HG02571 (cell line): Measurements from ENCODE around the gene GRN.
"Not testable (repeated sequence)": the region's sequence is repeated elsewhere in the genome, so short reads cannot be mapped to it uniquely, and the experiment has no call there.

Source experiments
- ATAC-seq: cut with Tn5 transposase; IDR thresholded peaks from one replicate; pipeline ENCODE4 v1.9.1; 2021; ENCODE audit warnings: mild to moderate bottlenecking, moderate library complexity; ENCODE audit not compliant: unreplicated experiment

GRN gene

DNA sequence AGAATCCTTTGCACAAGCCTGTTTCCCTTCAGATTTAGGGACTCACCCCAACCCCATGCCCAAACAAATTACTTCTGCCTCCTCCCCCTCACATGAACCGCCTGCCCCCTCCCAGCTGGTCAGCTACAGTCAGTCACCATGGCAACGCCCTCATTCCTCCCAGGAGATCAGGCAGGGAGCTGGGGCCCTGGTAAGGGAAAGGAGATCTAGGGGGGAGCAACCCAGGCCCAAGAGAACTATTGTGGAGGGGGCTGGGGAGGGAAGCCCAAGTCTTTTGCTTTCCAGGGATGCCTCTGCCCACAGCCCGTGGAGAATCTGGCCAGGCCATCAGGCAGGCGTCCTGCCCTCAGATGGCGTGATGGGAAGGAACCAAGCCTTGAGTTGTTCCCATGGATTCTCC lies 15.7 kb downstream of the GRN start:
- no peak for ATAC-seq

DNA sequence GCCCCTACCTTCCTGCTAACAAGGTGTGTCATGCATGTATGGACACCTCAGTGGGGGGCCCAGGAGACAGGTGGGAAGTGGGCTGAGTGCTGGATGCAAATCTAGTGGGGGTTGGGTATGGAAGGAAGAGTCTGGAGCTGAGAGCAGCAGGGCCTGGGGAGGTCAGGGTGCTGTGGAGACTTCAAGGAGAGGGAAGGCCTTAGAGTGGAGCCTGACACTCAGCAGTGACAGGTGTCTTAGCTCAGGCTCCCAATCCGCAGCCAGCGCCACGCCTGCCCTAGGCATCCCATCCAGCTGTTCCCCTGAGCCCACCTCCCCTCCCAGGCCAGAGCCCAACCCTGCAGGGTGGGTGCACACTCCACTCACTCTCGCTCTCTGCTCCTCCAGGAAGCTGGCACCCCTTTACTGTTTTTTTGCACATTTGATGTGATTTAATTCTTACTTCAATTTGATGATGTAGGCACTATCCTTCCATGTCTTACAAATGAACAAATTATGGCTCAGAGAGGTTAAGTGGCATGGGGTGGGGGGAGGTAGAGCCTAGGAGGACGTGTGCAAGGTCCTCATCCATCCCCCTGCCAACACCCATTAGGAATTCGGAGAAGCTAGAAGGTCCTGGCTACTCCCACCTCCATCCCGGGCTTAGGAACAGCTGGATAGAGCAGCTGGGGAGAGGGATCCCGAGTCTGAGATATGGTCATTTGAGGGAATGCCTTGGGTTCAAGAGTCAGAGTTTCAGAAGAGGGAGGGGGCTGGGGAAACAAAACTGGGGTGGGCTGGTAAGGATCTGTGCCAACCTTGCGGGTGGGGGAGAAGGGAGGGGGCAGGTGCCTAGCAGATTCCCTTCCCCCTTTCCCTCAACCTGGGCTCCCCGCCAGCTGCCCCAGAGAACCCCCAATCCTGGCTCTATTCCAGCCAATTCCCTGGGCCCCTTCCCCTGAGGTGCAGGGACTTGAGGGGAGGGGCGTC lies 16.5 kb downstream of the GRN start:
- ATAC-seq: no peak

DNA sequence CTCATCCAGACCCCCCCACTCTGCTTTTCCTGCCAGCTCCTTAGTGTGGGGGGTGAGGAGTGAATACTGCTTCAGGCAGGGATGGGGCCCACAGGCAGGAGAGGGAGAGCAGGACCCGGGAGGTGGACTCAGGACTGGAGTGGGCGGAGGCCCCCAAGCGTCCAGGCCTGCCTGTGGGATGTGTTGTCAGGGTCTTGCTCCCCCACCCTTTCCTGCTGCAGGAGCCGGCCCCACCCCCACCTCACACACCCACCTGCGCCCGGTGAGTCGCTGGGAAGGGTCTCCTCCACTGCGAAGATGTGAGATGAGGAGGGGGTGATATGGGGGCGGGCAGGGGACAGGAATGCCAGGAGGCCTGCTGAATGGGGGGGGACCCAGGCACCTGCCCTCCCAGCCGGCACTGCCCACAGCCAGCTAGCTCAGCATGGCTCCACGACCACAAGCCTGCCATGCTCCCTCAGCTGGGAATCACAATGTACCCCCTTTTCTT lies 17.4 kb downstream of the GRN start:
- no peak for ATAC-seq

DNA sequence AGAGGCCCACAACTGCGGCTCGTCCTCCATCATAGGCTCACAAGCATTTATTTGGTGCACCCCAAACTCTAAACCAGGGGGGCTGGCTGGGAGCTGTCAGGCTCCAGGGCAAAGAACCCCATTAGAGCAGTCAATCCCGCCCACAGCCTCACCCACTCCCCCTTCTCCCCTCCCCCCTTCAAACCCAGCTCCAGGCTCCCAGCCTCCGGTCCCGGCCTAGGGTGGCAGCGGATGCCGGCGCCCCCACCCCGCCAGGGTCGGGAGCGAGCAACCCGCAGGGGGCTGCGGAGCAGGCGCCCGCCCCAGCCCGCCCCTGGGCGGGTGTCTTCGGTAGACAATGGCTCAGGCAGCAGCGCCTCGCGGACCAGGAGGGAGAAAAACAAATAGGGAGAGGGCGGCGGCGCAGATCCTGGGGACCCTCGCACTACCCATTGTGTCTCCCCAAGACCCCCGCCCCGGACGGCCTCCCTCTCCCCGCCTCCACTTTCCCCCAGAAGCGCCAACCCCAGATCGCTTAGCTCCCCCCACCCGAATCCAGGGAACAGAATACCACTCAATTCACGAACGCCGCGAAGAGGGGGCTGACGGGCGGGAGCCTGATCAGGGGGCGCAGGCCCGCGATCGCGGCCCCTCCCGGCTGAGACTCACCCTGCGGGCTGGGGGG lies 18.0 kb downstream of the GRN start:
- ATAC-seq: no peak

DNA sequence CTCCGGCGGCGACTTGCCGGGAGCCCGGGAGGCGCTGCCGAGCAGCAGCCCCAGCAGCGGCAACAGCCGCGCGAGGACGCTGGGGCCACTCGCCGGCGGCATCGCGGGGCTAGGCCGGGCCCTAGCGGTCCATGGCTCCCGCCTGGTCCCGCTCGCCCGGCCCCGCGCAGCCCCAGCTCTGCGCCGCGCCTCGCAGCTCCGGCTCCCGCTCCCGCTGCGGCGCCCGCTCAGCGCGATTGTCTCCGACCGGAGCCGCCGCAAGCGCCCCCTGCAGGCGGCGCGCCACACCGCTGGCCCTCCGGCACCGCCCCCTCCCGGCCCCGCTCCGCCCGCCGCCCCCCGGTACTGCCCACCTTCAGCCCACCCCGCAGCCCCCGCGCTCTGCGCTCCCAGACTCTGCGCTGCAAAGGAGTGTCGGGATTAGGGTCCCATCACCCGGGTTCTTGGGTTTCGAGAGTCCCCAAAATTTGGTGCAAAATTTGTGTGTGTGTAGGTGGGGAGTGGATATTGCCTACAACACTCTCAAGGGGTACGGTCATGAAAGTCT lies 18.6 kb downstream of the GRN start, which contains the start of gene FAM171A2:
Gene FAM171A2, minus strand, starts transcription at position 241 of the 547 bp plus-strand sequence. Its CDS starts 139 bp downstream, at position 102.
- no peak for ATAC-seq

DNA sequence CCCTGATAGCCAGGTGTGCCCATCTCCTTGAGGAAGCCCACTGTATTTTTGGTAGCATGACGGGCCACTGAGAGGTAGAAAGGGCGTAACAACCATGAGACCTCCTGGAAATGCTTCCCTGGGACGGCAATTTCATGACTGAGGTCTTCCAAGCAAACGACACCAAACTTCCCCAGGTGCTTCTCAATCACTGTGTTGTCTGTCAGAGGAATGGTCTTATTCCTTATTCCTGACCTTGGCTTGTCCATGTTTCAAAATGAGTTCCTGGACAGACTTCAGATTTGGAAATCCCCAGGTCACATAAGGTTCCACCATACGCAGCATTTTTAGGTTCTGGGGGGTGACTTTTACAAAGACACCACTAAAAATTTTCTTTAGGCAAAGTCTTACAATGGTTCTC lies 19.9 kb downstream of the GRN start:
- ATAC-seq: not testable (repeated sequence)

DNA sequence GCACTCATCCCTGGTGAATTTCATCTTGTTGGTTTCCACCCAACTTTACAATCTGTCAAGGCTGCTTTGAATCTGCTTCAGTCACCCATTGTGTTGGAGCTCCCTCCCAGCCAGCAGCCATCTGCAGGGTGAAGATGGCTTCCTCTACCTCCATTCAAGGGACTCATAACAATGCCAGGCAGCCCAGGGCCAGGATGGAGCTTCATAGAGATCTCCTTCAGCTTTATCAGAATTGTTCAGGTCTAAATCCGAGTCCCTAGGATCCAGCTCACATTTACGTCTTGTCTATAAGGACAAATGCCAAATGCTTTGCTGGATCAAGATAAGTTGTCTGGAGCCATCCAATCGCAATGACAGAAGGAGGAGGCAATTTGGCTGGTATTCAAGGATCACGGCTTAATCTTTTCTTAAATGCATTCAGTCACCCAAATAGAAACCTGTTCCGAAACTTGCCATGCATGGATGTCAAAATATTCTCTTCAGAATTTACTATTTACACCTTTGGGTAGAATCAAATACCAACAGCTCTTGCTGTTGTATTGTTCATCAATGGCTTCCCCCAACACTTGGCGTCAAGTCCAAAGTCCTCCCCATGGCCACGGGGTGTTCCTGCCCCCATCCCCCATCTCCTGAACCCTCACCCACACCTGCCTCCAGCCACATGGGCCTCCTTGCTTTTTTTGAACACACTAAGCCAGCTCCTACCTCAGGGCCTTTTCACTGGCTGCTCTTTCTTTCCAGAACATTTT lies 22.3 kb downstream of the GRN start:
- ATAC-seq: no peak

DNA sequence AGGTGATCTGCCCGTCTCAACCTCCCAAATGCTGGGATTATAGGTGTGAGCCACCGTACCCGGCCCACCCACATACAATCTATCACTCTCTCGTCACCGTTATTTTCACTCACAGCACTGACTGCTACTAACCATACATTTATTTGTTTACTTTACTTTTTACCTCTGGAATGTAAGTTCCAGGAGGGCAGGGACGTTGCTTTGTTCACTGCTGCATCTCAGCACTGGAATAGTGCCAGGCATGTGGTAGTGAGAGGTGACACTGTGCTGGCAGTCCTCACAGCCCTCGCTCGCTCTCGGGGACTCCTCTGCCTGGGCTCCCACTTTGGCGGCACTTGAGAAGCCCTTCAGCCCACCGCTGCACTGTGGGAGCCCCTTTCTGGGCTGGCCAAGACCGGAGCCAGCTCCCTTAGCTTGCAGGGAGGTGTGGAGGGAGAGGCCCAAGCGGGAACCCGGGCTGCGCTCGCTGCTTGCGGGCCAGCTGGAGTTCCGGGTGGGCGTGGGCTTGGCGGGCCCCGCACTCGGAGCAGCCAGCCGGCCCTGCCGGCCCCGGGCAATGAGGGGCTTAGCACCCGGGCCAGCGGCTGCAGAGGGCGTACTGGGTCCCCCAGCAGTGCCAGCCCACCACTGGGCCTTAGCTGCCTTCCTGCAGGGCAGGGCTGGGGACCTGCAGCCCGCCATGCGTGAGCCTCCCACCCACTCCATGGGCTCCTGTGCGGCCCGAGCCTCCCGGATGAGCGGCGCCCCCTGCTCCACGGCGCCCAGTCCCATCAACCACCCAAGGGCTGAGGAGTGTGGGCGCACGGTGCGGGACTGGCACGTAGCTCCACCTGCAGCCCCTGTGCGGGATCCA lies 23.5 kb downstream of the GRN start:
- ATAC-seq: not testable (repeated sequence)

DNA sequence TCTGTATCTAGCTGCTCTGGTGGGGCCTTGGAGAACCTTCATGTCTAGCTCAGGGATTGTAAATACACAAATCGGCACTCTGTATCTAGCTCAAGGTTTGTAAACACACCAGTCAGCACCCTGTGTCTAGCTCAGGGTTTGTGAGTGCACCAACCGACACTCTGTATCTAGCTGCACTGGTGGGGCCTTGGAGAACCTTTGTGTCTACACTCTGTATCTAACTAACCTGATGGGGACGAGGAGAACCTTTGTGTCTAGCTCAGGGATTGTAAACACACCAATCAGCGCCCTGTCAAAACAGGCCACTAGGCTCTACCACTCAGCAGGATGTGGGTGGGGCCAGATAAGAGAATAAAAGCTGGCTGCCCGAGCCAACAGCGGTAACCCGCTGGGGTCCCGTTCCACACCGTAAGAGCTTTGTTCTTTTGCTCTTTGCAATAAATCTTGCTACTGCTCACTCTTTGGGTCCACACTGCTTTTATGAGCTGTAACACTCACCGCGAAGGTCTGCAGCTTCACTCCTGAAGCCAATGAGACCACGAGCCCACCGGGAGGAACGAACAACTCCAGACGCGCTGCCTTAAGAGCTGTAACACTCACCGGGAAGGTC lies 24.4 kb downstream of the GRN start:
- ATAC-seq: not testable (repeated sequence)

DNA sequence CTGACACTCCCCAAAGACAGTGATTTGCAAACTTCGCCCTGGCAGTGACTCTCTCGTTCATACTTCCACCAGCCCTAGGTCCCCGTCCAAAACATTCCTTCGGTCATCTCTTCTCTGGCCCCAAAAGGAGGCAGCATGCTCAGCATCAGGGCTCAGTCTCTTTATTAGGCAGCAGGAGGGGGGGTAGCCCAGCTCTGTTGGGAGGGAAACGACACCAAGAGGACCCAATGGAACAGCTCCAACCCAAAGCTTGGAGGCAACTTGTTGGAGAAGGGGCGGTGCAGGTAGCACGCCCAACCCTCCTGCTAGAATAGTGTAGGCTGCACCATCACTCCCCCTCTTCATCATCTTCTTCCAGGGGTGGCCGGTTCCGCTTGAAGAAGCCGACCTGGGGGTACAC lies 26.9 kb downstream of the GRN start:
- ATAC-seq: no peak

DNA sequence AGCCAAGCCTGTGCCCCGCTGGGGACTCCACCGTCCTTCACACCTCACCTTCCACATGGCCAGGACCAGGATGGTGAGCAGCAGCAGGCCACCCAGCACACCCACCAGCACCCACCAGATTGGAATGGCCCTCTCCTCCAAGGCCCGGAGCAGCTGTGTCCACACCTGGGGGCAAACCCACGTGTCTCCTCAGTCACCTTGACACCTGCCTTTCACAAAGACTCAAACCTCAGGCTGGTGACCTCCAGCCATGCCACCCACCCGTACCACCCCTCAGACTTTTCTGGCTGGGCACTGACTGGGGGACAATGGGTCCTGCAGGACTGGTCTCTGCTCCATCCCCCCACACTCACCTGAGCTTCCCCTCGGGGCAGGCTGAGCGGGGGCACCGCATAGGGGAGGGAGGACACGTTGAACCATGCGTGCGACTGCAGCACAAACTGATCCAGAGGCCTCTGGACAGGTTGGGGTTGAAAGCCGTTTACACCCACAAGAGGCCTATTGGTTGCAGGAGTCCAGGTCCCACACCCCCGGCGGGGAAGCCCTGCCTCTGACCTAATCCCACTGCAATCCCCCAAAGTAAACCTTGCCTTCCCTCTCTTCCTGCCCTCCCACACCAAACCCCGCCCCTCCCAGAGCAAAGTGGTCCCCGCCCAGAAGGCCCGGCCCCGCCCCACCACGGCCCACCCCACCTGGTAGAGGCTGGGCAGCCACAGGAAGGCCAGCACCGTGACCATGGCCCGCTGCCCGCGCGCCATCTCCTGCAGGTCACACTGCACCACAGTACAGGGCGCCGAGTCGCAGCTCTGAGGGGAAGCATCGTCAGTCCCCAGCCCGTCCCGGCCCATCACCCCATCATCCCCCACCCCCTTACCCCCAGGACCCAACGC lies 29.4 kb downstream of the GRN start:
- ATAC-seq: no peak

DNA sequence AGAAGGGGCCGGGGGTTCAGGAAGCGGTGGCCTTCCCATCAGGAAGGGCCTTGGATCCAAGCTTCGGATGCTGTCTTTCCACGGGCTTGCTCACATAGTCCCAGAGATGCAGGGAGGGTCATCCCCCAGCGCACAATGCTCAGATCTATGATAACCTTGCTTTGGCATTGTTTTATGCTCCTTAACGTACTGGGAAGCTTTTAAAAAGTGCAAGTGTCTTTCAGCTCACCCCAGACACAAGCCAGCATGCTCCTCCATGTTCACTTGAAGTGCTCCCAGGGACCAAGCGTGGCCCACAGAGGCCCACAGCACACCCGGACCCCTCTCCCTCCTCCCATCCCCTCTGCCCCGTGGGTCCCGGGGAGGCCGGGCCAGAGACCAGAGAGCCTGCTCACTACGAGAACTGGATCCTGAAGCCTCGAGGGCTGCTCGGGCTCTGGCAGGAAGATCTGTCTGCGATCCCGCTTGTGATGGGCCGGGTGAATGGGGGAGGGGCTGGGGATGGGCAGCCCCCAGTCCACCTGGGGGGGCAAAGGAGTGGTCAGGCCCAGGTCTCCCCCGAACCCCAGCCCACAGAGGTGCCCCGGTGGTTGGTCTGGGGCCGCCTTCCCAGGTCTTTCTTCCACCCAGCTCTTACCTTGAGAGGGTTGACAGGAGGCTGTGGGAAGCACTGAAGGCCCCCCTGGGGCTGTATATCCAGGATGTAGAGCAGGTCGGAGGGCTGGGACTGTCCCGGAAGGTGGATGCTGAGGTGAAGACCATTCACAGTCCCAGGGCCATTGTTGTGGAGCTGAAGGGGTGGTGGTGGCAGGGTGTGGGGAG lies 30.3 kb downstream of the GRN start:
- no peak for ATAC-seq

DNA sequence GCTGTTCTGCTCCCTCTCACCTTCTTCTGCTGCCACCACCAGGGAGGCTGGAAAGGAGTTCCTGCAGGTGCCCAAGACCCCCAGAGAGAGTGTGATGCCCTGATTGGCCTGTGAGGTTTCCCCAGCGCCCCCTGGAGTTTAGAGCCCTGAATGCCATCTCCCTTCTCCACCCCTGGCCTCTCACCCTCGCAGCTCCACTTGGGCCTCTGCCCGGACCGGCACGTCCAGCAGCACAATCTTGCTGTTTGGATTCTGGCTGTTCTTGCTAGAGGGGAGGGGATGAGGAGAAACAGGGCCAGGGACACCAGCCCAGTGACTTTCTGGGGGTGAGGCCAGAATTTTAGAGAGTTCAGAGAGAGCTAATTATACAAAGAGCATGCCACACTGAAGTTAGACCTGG lies 31.0 kb downstream of the GRN start:
- no peak for ATAC-seq

DNA sequence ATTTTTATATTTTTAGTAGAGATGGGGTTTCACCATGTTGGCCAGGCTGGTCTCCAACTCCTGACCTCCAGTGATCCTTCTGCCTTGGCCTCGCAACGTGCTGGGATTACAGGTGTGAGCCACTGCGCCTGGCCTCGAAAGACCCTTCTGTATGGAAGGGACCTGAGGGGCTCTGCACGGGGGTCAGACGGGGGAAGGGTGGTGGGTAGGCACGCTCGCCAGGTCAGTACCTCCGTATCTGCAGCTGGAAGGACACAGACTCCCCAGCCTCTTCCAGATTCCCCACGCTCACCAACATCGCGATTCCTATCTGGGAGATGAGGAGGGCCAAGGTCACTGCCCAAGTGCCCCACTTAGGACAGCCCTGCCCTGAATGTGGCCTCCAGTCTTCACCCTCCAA lies 31.7 kb downstream of the GRN start:
- no peak for ATAC-seq

DNA sequence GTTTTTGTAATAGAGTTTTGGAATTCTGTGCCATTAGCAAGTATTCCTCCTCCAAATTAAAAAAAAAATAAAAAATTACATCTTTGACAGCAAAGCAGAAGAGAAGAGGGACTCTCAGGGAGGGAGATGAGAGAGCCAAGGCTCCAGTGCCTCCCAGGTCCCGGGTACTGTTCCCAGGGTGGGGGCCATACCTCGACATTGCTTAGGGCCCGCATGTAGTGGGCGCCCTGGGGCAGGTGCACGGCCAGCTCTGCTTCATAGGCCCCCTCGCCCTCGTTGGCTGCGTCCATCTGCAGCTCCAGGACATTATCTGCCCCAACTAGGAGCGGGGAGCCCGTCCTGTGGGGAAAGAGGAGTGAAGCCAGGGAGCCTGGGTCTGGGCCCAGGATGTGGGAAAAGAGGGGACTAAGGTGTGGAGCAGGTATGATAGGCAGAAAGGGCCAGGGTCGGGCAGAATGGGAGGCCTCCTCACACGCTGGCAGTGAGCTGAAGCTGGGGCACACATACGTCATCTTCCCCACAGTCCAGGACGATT lies 33.1 kb downstream of the GRN start:
- no peak for ATAC-seq

DNA sequence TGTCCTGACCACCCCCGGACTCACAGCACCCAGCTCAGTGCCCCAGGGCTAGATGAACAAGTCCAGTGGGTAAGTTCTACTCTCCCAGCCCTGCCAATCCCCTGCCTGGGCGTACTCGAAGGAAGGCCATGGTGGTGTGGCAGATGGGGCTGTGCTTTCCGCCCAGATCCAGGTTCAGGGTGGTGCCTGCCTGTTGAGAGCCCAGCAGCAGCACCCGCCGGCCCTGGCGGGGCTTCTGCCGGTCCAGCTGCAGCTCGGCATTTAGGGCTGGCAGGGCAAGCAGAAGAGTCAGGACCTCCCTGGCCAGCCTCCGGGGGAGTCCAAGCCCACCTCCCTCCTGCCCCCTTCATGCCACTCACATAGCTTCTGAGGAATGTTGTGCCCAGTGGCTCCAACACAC lies 34.8 kb downstream of the GRN start:
- no peak for ATAC-seq

DNA sequence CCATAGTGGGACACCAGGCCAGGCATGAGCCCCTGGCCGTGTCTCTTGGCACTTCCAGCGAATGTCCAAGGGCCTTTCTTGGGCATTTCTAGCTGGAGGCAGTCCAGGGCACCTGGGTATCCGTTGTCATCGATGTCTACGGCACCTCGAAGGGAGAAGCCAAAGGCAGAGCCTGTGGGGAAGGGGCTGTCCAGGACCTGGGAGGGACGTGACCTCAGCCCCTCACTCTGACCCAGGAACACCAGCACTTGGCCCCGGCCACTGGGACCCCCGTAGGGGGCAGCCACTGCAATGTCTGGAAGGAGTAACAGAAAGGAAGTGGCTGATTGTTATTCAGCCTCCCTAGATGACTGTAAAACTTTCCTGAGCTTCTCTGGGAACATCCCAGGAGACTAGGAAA lies 35.7 kb downstream of the GRN start:
- ATAC-seq: no peak
